ENCODE data around the gene IFNW1. TPM values are rescaled to one million over a fixed set of nuclear protein-coding genes. Genes with fewer than 3 reads are reported as not detected.

IFNW1 gene
- total RNA-seq, 1 donor from 2014 or later: not detected

DNA sequence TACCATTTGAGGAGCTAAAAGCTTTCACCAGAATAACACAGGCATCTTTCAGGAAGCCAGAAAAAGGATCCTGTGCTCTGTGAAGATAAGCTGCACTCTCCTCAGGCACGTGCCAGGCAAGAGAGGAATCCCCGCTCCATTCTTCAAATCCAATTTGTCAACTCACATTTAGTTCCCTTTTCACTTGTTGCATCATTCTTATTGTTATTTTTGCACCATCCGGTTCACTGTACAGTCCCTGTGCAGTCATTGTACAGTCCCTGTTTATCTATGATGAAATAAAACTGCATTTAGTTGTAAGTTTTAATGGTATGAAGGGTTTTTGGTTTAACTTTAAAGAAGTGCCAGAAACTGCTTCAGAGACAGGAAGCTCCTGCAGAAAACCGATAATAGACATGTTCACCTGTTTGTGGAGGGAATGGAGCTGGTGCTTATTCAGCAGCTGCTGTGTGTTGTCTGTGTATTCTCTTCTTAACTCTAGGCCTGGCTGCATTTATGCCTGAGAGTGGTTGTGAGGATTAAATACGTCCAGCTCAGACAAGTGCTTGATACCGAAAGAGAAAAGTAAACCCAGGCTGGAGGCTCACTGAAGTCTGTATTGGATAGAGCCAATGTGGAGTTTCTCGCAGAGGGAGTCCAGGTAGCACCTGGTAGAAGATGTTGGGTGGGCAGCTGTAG lies 22.4 kb downstream of the IFNW1 start:
- no peak for TF ChIP-seq CTCF (conservative IDR thresholded peaks at IDR 0.05)
- no peak overlapping the region for H3K4me3 Mint-ChIP-seq
- no peaks in the 10 kb centered on the region for H3K36me3 Mint-ChIP-seq (ENCODE audit: low read depth)
- peaks cover 7% of the 10 kb centered on the region for H3K4me1 Mint-ChIP-seq
- no peak for DNase-seq (ENCODE audit: low read depth, low spot score)
- no peaks in the 10 kb centered on the region for H3K27me3 Mint-ChIP-seq (ENCODE audit: low read depth)
- no peaks in the 10 kb centered on the region for H3K9me3 Mint-ChIP-seq
- H3K27ac Mint-ChIP-seq (ENCODE audit: unreplicated experiment): no peak overlapping the region

- H3K4me3 Mint-ChIP-seq: no peak overlapping the region
- H3K27me3 Mint-ChIP-seq (ENCODE audit: low read depth): no peaks in the 10 kb centered on the region
- no peak for TF ChIP-seq CTCF (conservative IDR thresholded peaks at IDR 0.05)
- H3K36me3 Mint-ChIP-seq (ENCODE audit: low read depth): no peaks in the 10 kb centered on the region
- H3K4me1 Mint-ChIP-seq: peaks cover 5% of the 10 kb centered on the region
- no peak overlapping the region for H3K27ac Mint-ChIP-seq (ENCODE audit: unreplicated experiment)
- no peaks in the 10 kb centered on the region for H3K9me3 Mint-ChIP-seq
- no peak for DNase-seq (ENCODE audit: low read depth, low spot score)
These were observed 27.3 kb downstream of the IFNW1 start for GRCh38 chr9:21114311-21114710.

DNA sequence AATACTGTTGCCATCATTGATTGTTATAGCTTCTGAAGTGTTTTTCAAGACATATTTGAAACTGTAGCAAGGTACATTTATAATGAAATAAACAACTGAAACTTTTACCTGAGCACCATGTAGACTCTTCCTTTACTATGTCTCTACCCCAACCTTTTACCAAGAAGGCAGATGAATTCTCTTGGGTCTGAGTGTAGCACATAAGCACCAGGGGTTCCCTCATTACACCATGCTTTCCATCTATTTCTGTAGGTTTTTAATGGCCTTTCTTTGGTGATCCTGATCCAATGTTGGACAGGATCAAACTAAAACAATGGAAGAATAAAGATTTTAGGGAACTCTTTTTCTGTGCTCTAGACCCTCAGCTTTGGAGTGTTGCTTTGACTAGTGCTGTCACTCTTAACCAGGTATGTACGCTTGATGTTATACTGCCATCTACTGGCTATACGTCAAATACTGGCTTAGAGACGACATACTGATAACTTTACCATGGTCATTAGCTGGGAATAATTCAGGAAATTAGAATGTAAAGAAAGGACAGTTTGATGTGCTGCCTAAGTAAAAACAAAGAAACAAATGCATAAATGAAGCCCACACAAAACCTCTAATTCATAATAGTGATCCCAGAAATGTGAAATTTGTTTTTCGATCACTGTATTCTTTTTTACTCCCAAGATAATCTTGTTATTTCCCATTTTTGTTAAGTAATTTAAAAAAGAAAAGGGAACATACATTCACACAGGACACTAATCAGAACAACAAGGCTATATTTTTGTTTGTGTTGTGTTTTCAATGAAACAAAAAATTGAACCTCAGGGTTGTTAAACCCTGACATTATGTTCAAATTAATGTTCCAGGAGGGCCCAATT lies 30.7 kb downstream of the IFNW1 start:
- no peaks in the 10 kb centered on the region for H3K27me3 Mint-ChIP-seq (ENCODE audit: low read depth)
- H3K36me3 Mint-ChIP-seq (ENCODE audit: low read depth): no peaks in the 10 kb centered on the region
- peak; percentile 6 for DNase-seq (ENCODE audit: low read depth, low spot score)
- H3K4me1 Mint-ChIP-seq: peaks cover 5% of the 10 kb centered on the region
- TF ChIP-seq CTCF (conservative IDR thresholded peaks at IDR 0.05): peak; percentile 93
- H3K9me3 Mint-ChIP-seq: no peaks in the 10 kb centered on the region
- H3K27ac Mint-ChIP-seq (ENCODE audit: unreplicated experiment): no peak overlapping the region
- H3K4me3 Mint-ChIP-seq: no peak overlapping the region

GRCh38 chr9:21104787-21105186 lies 36.8 kb downstream of the IFNW1 start:
- TF ChIP-seq CTCF (conservative IDR thresholded peaks at IDR 0.05): no peak
- H3K27ac Mint-ChIP-seq (ENCODE audit: unreplicated experiment): no peak overlapping the region
- H3K27me3 Mint-ChIP-seq (ENCODE audit: low read depth): no peaks in the 10 kb centered on the region
- H3K9me3 Mint-ChIP-seq: peaks cover 7% of the 10 kb centered on the region
- no peaks in the 10 kb centered on the region for H3K36me3 Mint-ChIP-seq (ENCODE audit: low read depth)
- H3K4me3 Mint-ChIP-seq: no peak overlapping the region
- peaks cover 6% of the 10 kb centered on the region for H3K4me1 Mint-ChIP-seq
- no peak for DNase-seq (ENCODE audit: low read depth, low spot score)

DNA sequence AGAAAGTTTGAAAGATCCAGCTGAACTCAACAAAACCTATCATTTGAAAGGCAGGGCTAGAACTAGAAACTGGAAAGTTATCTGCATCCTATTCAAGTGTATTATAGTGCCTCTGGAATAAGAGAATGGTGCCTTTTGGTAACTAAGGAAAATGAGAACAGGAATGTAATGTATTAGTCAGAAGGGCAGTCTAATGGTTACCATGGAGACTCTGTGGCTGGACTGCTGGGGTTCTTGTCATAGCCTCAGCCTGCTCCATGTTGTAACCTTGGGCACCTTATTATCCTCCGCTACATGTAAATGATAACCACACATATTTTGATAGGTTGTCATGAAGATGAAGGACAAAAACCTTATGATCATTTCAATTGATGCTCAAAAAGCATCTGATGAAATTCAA lies 39.3 kb downstream of the IFNW1 start:
- H3K4me3 Mint-ChIP-seq: no peak overlapping the region
- no peak for TF ChIP-seq CTCF (conservative IDR thresholded peaks at IDR 0.05)
- peaks cover 6% of the 10 kb centered on the region for H3K4me1 Mint-ChIP-seq
- H3K27ac Mint-ChIP-seq (ENCODE audit: unreplicated experiment): no peak overlapping the region
- no peaks in the 10 kb centered on the region for H3K36me3 Mint-ChIP-seq (ENCODE audit: low read depth)
- DNase-seq (ENCODE audit: low read depth, low spot score): no peak
- no peaks in the 10 kb centered on the region for H3K27me3 Mint-ChIP-seq (ENCODE audit: low read depth)
- H3K9me3 Mint-ChIP-seq: peaks cover 7% of the 10 kb centered on the region

All from neural crest cell (in vitro differentiated cells).